T follicular helper cell (primary cell): ENCODE measurements around the gene CYP2W1.
"Not testable (repeated sequence)": the region's sequence is repeated elsewhere in the genome, so short reads cannot be mapped to it uniquely, and the experiment has no call there.

ENCODE experiments used
- DNase-seq: peaks from one replicate; pipeline ENCODE4 v3.0.0-alpha.2; 2020; ENCODE audit warnings: low read depth
- total RNA-seq, 2 experiments: gene quantifications; one replicate each; lab custom pipeline; 2026; lab: John Stamatoyannopoulos, UW

The CYP2W1 gene, protein sequence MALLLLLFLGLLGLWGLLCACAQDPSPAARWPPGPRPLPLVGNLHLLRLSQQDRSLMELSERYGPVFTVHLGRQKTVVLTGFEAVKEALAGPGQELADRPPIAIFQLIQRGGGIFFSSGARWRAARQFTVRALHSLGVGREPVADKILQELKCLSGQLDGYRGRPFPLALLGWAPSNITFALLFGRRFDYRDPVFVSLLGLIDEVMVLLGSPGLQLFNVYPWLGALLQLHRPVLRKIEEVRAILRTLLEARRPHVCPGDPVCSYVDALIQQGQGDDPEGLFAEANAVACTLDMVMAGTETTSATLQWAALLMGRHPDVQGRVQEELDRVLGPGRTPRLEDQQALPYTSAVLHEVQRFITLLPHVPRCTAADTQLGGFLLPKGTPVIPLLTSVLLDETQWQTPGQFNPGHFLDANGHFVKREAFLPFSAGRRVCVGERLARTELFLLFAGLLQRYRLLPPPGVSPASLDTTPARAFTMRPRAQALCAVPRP
- 0 to 0.04 reads per million in 2 experiments for total RNA-seq

- no peak for DNase-seq
Measured at GRCh38 chr7:983004-983615, at the start of gene CYP2W1. TSS of gene CYP2W1 (plus strand) at chr7:983181. CDS start at chr7:983212, 31 bp downstream.

GRCh38 chr7:934469-935163, 48.4 kb upstream of the CYP2W1 start:
- no peak for DNase-seq

DNA sequence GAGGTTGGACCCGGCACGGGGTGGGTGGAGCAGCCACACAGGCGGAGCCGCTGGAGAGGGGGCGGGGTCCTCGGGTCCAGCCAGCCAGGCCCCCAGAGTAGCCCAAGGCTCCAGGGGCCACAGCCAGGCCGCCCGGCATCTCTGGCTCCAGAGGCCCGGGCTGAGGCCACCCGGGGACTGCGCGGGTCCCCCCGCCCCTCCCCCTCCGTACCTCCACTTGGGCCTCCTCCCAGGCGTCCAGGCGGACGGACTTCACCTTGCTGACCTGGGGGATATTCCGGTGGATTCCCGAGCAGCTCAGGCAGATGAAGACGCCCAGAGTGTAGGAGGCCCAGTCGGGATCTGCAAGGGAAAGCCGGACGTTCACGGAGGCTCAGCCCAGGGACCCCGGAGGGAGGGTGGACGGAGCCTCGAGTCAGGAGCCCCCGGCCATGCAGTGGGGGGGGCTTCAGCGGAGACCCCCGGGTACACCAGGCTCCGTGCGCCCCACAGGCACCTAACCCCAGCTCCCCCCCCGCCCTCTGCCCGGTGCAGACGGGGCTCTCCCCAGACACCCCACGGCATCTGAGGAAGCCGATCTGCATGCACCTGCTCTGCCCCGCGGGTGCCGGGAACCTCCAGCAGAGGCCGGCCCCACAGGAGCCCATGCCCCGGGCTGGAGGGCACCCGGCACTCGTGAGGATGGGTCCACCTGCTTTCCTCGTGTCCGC, 47.7 kb upstream of the CYP2W1 start:
- no peak for DNase-seq

- DNase-seq, result no peak
Measured at GRCh38 chr7:935874-936385, 47.1 kb upstream of the CYP2W1 start.

DNA sequence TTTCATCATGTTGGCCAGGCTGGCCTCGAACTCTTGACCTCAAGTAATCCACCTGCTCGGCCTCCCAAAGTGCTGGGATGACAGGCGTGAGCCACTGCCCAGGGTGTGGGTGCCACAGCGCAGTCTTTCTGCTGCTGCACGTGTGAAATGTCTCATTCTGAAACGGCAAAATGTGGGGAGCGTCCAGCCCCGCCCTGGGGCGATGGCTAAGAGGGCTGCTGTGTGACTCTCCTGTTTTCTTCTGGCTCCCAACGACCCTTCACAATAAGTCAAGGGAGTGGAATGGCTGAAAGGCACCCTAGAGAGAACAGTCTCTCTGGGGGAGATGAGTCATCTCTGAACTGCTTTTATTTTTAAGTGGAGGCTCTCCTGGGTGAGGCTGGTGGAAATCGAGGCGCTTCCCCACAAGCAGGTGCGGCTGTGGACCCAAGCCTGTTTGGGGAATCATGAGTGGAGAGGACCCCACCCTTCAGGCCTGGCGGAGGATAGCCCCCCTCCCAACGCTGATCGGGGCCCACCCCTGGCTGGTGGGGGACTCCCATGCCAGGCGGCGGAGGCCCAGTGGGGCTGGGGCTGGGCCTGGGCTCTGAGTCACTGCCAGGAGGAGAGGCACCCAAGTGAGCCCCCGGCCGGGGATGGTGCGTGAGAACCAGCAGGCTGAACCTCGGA, 46.5 kb upstream of the CYP2W1 start:
- DNase-seq, result no peak

DNA sequence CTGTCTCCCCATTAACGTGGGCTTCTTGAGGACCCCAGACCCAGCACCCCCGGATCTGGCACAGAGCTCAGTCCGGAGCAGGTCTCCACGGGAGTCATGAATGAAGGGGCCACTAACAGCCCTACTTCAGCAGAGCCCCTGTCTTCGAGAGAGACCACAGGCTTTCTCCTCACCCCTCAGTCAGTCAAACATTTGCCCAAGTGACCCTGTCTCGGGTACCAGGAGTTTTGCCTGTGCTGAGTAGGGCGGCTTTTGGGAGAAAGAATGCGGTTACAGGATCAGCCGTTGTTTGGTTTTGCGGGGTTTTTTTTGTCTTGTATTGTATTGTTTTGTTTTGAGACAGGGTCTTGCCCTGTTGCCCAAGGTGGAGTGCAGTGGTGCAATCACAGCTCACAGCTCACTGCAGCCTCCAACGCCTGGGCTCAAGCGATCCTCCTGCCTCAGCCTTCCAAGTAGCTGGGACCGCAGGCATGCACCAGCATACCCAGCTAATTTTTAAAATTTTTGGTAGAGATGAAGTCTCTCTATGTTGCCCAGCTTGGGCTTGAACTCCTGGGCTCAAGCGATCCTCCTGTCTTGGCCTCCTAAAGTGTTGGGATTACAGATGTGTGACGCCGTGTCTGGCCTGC, 45.0 kb upstream of the CYP2W1 start:
- no peak for DNase-seq

DNA sequence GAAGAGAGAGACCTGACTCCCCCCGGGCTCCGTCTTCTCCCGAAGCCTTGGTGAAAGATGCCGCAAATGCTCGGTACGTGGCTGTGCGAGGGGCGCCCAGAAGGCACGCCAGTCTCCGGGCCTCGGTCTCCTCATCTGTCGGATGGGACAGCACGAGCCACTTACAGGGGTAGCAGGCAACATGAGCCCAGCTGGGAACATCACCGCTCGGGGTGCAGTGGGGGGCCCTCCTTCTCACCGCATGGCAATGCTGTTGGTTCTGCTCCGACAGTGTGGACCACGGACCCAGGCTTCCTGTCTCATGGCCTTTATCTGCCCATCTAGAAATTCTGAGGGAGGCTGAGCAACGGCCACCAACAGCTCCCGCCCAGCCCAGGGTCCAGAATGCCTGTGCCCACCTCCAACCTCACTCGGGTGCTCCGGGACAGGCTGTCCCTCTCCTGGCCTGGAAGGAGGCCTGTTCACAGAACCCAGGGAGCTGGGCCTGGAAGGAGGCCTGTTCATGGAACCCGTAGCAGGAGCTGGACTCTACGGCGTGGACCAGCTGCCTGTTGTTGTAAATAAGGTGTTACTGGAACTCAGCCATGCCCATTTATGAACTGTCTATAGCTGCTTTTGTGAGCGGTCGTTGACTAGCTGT, 44.3 kb upstream of the CYP2W1 start:
- no peak for DNase-seq

GRCh38 chr7:939843-940242, 43.1 kb upstream of the CYP2W1 start:
- DNase-seq, result no peak

DNA sequence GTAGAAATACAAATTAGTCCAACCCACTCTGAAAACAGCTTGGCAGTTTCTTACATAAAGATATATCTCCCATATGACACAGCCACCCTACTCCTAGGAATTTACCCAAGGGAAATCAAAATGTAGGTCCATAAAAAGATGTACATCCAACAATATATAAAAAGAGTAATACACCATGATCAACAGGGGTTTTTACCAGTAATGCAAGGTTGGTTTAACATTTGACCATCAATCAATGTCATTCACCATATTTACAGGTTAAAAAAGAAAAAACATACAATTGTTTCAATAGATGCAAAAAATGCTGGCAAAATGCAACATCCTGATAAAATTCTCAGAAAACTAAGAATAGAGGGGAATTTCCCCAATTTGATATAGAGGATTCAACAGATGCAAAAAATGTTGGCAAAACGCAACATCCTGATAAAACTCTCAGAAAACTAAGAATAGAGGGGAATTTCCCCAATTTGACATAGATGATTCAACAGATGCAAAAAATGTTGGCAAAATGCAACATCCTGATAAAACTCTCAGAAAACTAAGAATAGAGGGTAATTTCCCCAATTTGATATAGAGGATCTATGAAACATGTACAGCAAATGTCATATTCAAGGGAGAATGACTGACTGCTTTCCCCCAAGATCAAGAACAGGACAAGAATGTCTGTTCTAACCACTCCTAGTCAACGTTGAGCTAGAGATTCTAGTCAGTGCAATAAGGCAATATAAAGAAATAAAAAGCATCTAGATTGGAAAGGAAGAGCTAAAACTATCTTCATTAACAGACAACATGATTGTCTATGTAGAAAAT, 42.2 kb upstream of the CYP2W1 start:
- no peak for DNase-seq

DNA sequence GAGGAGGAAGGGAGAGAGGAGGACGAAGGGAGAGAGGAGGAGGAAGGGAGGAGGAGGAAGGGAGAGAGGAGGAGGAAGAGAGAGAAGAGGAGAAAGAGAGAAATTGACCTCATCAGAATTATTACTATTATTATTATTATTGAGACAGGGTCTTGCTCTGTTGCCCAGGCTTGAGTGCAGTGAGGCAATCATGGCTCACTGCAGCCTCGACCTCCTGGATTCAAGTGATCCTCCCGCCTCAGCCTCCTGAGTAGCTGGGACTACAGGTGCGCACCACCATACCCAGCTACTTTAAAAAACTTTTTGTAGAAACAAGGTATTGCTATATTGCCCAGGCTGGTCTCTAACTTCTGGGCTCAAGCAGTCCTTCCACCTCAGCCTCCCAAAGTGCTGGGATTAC, 39.2 kb upstream of the CYP2W1 start:
- not testable (repeated sequence) for DNase-seq

DNA sequence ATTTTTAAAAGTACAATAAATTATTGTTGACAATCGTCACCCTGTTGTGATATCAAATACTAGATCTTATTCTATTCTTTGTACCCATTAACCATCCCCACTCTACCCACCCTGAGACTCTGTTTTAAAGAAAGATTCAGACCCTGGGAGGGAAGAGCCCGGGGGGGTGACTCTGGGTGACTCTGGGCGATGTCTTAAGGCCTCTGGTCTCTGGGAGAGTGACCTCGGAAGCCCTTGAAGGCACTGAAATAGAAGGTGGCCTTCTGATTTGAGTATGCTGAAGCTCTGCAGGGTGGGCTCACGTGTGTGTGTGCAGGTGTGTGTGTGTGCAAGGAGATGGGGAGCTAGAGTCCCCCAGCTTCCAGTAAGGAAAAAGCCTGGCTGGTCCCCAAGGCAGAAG, 38.2 kb upstream of the CYP2W1 start:
- no peak for DNase-seq

GRCh38 chr7:945147-945555, 37.8 kb upstream of the CYP2W1 start:
- no peak for DNase-seq

- no peak for DNase-seq
Measured at GRCh38 chr7:945556-946255, 37.3 kb upstream of the CYP2W1 start.

GRCh38 chr7:946256-946996, 36.6 kb upstream of the CYP2W1 start:
- no peak for DNase-seq

GRCh38 chr7:947391-948210, 35.4 kb upstream of the CYP2W1 start:
- no peak for DNase-seq

DNA sequence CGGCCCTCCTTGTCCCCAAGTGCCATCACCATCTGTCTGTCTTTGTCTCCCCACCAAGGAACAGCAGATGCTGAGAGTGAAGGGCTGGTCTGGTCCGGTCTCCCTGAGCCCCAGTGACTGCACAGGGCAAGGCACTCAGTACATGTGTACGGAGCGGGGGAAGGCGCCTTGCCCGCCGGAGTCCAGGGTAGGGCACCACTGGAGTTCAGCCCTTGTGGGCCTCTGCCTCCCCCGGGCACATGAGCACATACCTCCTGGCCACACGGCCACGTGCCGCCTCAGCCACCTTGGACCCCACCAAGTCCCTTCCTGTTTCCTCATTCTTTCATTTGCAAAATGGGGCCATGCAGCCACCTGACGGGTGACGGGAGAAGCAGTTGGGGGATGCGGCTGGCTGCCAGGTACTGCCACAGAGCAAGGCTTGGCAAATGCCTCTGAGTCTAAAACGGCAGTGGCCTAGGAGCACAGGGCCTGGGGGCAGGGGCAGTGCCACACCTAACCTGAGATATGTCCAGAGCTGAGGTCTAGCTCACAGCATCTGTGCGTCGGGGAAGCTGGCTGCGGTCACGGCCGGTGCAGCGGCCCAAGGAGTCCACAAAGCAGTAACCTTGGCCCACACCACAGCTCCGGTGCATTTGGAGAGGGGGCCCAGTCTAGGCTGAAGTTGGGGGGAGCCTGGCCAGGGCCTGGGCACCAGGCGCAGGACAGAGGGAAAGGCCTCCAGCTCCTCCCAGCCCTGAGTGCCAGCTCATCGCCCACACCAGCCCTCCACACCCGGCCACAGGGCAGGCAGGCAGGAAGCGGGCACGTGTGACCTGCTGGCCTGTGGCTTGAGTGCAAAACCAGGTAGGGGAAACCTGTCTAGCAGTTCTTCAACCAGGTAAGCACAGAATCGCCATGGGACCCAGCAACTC, 33.7 kb upstream of the CYP2W1 start:
- no peak for DNase-seq
